Measurements from ENCODE around the gene C13orf46.

Gene C13orf46

GRCh38 chr13:113954046-113954835, 19.6 kb downstream of the C13orf46 start:
- DNase-seq (ENCODE audit: low spot score) = no peak

- no peak for DNase-seq (ENCODE audit: low spot score)
Measured at GRCh38 chr13:113953561-113953960, 20.3 kb downstream of the C13orf46 start.

- no peak for DNase-seq (ENCODE audit: low spot score)
Measured at GRCh38 chr13:113952983-113953520, 20.8 kb downstream of the C13orf46 start.

- no peak for DNase-seq (ENCODE audit: low spot score)
Measured at GRCh38 chr13:113952151-113952982, 21.5 kb downstream of the C13orf46 start.

GRCh38 chr13:113951246-113951999, 22.5 kb downstream of the C13orf46 start:
- DNase-seq (ENCODE audit: low spot score) = peak; percentile 85

- no peak for DNase-seq (ENCODE audit: low spot score)
Measured at GRCh38 chr13:113950451-113951245, 23.2 kb downstream of the C13orf46 start.

- DNase-seq (ENCODE audit: low spot score) = no peak
Measured at GRCh38 chr13:113949546-113949945, 24.3 kb downstream of the C13orf46 start.

GRCh38 chr13:113948034-113948742, 25.7 kb downstream of the C13orf46 start:
- DNase-seq (ENCODE audit: low spot score) = no peak

GRCh38 chr13:113947311-113948033, 26.4 kb downstream of the C13orf46 start:
- no peak for DNase-seq (ENCODE audit: low spot score)

GRCh38 chr13:113946409-113947181, 27.3 kb downstream of the C13orf46 start:
- DNase-seq (ENCODE audit: low spot score) = no peak

GRCh38 chr13:113945857-113946408, 27.9 kb downstream of the C13orf46 start:
- DNase-seq (ENCODE audit: low spot score) = no peak

- no peak for DNase-seq (ENCODE audit: low spot score)
Measured at GRCh38 chr13:113943821-113944565, 29.9 kb downstream of the C13orf46 start.

GRCh38 chr13:113942591-113943103, 31.2 kb downstream of the C13orf46 start:
- DNase-seq (ENCODE audit: low spot score) = no peak

- DNase-seq (ENCODE audit: low spot score) = no peak
Measured at GRCh38 chr13:113941571-113942191, 32.2 kb downstream of the C13orf46 start.

GRCh38 chr13:113939944-113940297, 34.0 kb downstream of the C13orf46 start:
- DNase-seq (ENCODE audit: low spot score) = no peak

GRCh38 chr13:113939129-113939943, 34.5 kb downstream of the C13orf46 start:
- DNase-seq (ENCODE audit: low spot score) = no peak

- no peak for DNase-seq (ENCODE audit: low spot score)
Measured at GRCh38 chr13:113938716-113939115, 35.2 kb downstream of the C13orf46 start.
